IMR-90 (cell line): ENCODE results near the gene PMF1. TPM values are rescaled to one million over a fixed set of nuclear protein-coding genes. Genes with fewer than 3 reads are reported as not detected.

Experiments
- ATAC-seq: fragments of 200-7000 bp; cut with Tn5 transposase; 2 replicates; pipeline ENCODE4 v1.9.1; 2020; ENCODE audit warnings: low read depth, mild to moderate bottlenecking, moderate library complexity
- BruUV-seq: library from RNA; stranded (reverse); fragments of 400-500 nt; replicated peaks from 2 replicates; lab custom pipeline; 2021; lab: Mats Ljungman, UMichigan
- CTCF ChIA-PET: fragments of 300-600 bp; formaldehyde crosslinking; extraction: SDS; loops from one replicate; lab custom pipeline; 2021; ENCODE audit warnings: antibody characterized with exemption; lab: Yijun Ruan, JAX
- POLR2A ChIA-PET: fragments of 300-600 bp; sonication (Branson Sonifier 250); formaldehyde crosslinking; loops from one replicate; lab custom pipeline; 2022; ENCODE audit warnings: antibody characterized with exemption; ENCODE audit not compliant: unreplicated experiment; lab: Charles Lee
- DNase-seq: peaks from one replicate; pipeline ENCODE4 v3.0.0; 2013
- H2AFZ ChIP-seq: replicated peaks from 2 replicates; pipeline ENCODE3; 2013; ENCODE audit warnings: low read length, mild to moderate bottlenecking; ENCODE audit not compliant: poor library complexity
- H2AK5ac ChIP-seq: 2 replicates; pipeline ENCODE4 v1.6.1; 2013; ENCODE audit warnings: low read depth, low read length, inconsistent platforms
- H2AK9ac ChIP-seq: replicated peaks from 2 replicates; pipeline ENCODE3; 2013; ENCODE audit warnings: mild to moderate bottlenecking, low read depth, low read length, moderate library complexity; ENCODE audit not compliant: poor library complexity
- H2BK120ac ChIP-seq: 2 replicates; pipeline ENCODE4 v1.6.1; 2013; ENCODE audit warnings: low read depth, low read length, inconsistent platforms
- H2BK15ac ChIP-seq: 3 replicates; pipeline ENCODE4 v1.6.1; 2013; ENCODE audit warnings: low read depth, low read length, inconsistent platforms
- H2BK20ac ChIP-seq: 2 replicates; pipeline ENCODE4 v1.6.1; 2013; ENCODE audit warnings: low read depth, mild to moderate bottlenecking, inconsistent platforms, low read length, moderate library complexity
- H2BK5ac ChIP-seq: 2 replicates; pipeline ENCODE4 v1.6.1; 2013; ENCODE audit warnings: mild to moderate bottlenecking, low read depth, low read length, inconsistent platforms; ENCODE audit not compliant: poor library complexity, severe bottlenecking
- H3K14ac ChIP-seq: replicated peaks from 2 replicates; pipeline ENCODE4 v1.6.1; 2013; ENCODE audit warnings: low read depth, low read length, inconsistent platforms
- H3K18ac ChIP-seq: 2 replicates; pipeline ENCODE4 v1.6.1; 2013; ENCODE audit warnings: low read depth, low read length, control low read depth
- H3K23ac ChIP-seq: 2 replicates; pipeline ENCODE4 v1.6.1; 2013; ENCODE audit warnings: low read depth, low read length, inconsistent platforms
- H3K27ac ChIP-seq: 2 replicates; pipeline ENCODE4 v1.5.1; 2013; ENCODE audit warnings: mild to moderate bottlenecking, control low read depth, low read length; ENCODE audit not compliant: insufficient read depth
- H3K27me3 ChIP-seq: 2 replicates; pipeline ENCODE4 v1.6.1; 2013; ENCODE audit warnings: low read length; ENCODE audit not compliant: control insufficient read depth, insufficient read depth
- H3K36me3 ChIP-seq: 2 replicates; pipeline ENCODE4 v1.6.1; 2013; ENCODE audit warnings: low read length, mixed read lengths; ENCODE audit not compliant: control insufficient read depth, insufficient read depth
- H3K4ac ChIP-seq: 2 replicates; pipeline ENCODE4 v1.6.1; 2013; ENCODE audit warnings: low read depth, low read length, inconsistent platforms
- H3K4me1 ChIP-seq: 2 replicates; pipeline ENCODE4 v1.6.1; 2013; ENCODE audit warnings: low read length, mixed read lengths; ENCODE audit not compliant: control insufficient read depth, insufficient read depth
- H3K4me2 ChIP-seq: 2 replicates; pipeline ENCODE4 v1.6.1; 2013; ENCODE audit warnings: low read depth, mild to moderate bottlenecking, control low read depth, low read length, moderate library complexity
- H3K4me3 ChIP-seq: 2 replicates; pipeline ENCODE4 v1.5.1; 2013; ENCODE audit warnings: low read depth, mild to moderate bottlenecking, control low read depth, low read length, moderate library complexity; ENCODE audit not compliant: insufficient read depth
- H3K56ac ChIP-seq: 2 replicates; pipeline ENCODE4 v1.6.1; 2013; ENCODE audit warnings: low read length, inconsistent platforms; ENCODE audit not compliant: insufficient read depth; ENCODE audit errors: extremely low read depth
- H3K79me1 ChIP-seq, 2 experiments: 2 replicates each; pipeline ENCODE4 v1.6.1; 2013; ENCODE audit warnings: low read length in 2 of 2, inconsistent platforms in 1 of 2, low read depth in 1 of 2
- H3K9ac ChIP-seq: 2 replicates; pipeline ENCODE4 v1.6.1; 2013; ENCODE audit warnings: low read depth, low read length, control low read depth
- H3K9me1 ChIP-seq: 2 replicates; pipeline ENCODE4 v1.6.1; 2013; ENCODE audit warnings: low read length, inconsistent platforms; ENCODE audit not compliant: insufficient read depth
- H3K9me3 ChIP-seq: 2 replicates; pipeline ENCODE4 v1.6.1; 2013; ENCODE audit warnings: low read length; ENCODE audit not compliant: control insufficient read depth, insufficient read depth
- H4K20me1 ChIP-seq: 2 replicates; pipeline ENCODE4 v1.6.1; 2013; ENCODE audit warnings: low read length, inconsistent platforms; ENCODE audit not compliant: insufficient read depth
- H4K5ac ChIP-seq: 2 replicates; pipeline ENCODE4 v1.6.1; 2013; ENCODE audit warnings: mild to moderate bottlenecking, low read depth, low read length, control low read depth
- H4K8ac ChIP-seq, 2 experiments: 2 replicates each; pipeline ENCODE4 v1.6.1; 2013; ENCODE audit warnings: low read depth in 2 of 2, low read length in 2 of 2, control low read depth in 1 of 2, inconsistent platforms in 1 of 2
- H4K91ac ChIP-seq: 2 replicates; pipeline ENCODE4 v1.6.1; 2013; ENCODE audit warnings: low read depth, low read length, inconsistent platforms; ENCODE audit not compliant: insufficient read depth
- BHLHE40 ChIP-seq: fragments of 150-350 bp; IDR thresholded peaks from 2 replicates; pipeline ENCODE4 v1.6.1; 2016; ENCODE audit warnings: mild to moderate bottlenecking, low read depth, low read length
- CEBPB ChIP-seq: IDR thresholded peaks from 2 replicates; pipeline ENCODE4 v1.6.1; 2012; ENCODE audit warnings: low read depth, low read length, improper control_type of control experiment
- CHD1 ChIP-seq: IDR thresholded peaks from 2 replicates; pipeline ENCODE4 v1.6.1; 2012; ENCODE audit warnings: low read depth, low read length, improper control_type of control experiment
- FOS ChIP-seq: fragments of 150-350 bp; IDR thresholded peaks from 2 replicates; pipeline ENCODE4 v1.6.1; 2016; ENCODE audit warnings: low read depth, low read length
- MAFK ChIP-seq: IDR thresholded peaks from 2 replicates; pipeline ENCODE4 v1.6.1; 2012; ENCODE audit warnings: low read depth, low read length, improper control_type of control experiment
- MXI1 ChIP-seq: IDR thresholded peaks from 2 replicates; pipeline ENCODE4 v1.6.1; 2012; ENCODE audit warnings: low read depth, mild to moderate bottlenecking, low read length, moderate library complexity, borderline replicate concordance
- NFE2L2 ChIP-seq: fragments of 150-350 bp; IDR thresholded peaks from 2 replicates; pipeline ENCODE4 v1.6.1; 2016; ENCODE audit warnings: low read depth, mild to moderate bottlenecking, low read length
- POLR2A ChIP-seq: IDR thresholded peaks from 2 replicates; pipeline ENCODE4 v1.6.1; 2012; ENCODE audit warnings: mild to moderate bottlenecking, low read depth, low read length
- RAD21 ChIP-seq: IDR thresholded peaks from 2 replicates; pipeline ENCODE4 v1.6.1; 2012; ENCODE audit warnings: low read length, improper control_type of control experiment
- RCOR1 ChIP-seq: IDR thresholded peaks from 2 replicates; pipeline ENCODE4 v1.6.1; 2012; ENCODE audit warnings: mild to moderate bottlenecking, low read length, improper control_type of control experiment; ENCODE audit not compliant: insufficient replicate concordance
- RFX5 ChIP-seq: IDR thresholded peaks from 2 replicates; pipeline ENCODE4 v1.8.0; 2012; ENCODE audit warnings: low read depth, mild to moderate bottlenecking, low read length, moderate library complexity
- WGBS, 2 experiments: methylation state at CpG; one replicate each; pipeline versions ENCODE4 v1.1.5 to v1.1.7; 2013; ENCODE audit warnings: missing lambda C conversion rate in 2 of 2; ENCODE audit not compliant: insufficient read length in 1 of 2; ENCODE audit errors: extremely low coverage in 2 of 2; 5-methylcytosine and 5-hydroxymethylcytosine counted together
- dilution Hi-C: fragments of 300-500 bp; cut with HindIII; formaldehyde crosslinking; loops from one replicate; pipeline ENCODE4 v1.14.3; 2018; ENCODE audit warnings: low sequenced_read_pairs; ENCODE audit not compliant: unreplicated experiment
- in situ Hi-C: fragments of 300-500 bp; cut with MboI; formaldehyde crosslinking; loops from 3 replicates; pipeline ENCODE4 v1.14.3; 2019; ENCODE audit warnings: low sequenced_read_pairs, inconsistent platforms, mixed read lengths
- intact Hi-C: fragments of 100-400 bp; cut with micrococcal nuclease; formaldehyde crosslinking; loops from 2 replicates; pipeline ENCODE4 v1.10.0; 2022
- polyA plus RNA-seq, 3 experiments: library from polyadenylated mRNA; depleted of rRNA; stranded (reverse); fragments of >200 nt; gene quantifications; 2 replicates each; pipeline ENCODE4 v1.2.3, GENCODE V29; 2012; ENCODE audit warnings: low replicate concordance in 1 of 3
- total RNA-seq: library from RNA; depleted of rRNA; stranded (reverse); fragments of >200 nt; gene quantifications from 2 replicates; pipeline ENCODE4 v1.2.3, GENCODE V29; 2012

PMF1 gene
- total and polyA plus RNA-seq, 2 of the 4 experiments (the other 2 are of a cell fraction): 54.8 to 73.4 TPM

DNA sequence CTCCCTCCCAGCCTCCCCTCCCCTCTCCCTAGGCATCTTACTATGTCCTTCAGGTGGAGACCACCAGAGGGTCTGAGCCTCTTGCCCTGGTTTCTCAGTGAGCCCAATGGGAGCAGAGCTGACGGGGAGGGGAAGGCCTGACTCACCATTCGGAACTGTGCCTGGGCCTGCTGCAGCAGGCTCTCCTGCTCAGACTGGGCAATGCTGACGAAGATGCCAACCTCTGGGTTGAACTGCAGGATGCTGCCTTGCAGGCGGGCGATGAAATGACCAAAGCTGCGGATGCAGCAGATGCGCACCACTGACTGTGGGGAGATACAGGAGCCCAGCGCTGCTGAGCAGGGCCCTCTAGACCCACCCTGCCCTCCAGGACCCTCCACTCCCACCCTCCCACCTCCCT is 46.1 kb downstream of the PMF1 start:
- Histone ChIP-seq H2AK5ac (no peak overlapping the region), H3K9me3 (no peaks in the 10 kb centered on the region), H3K36me3 (peaks cover 67% of the 10 kb centered on the region), H3K4ac (no peak overlapping the region), H2BK15ac (no peak overlapping the region), H3K56ac (no peak overlapping the region), H3K4me2 (no peak overlapping the region), H3K9me1 (peaks cover 9% of the 10 kb centered on the region; the same call in 1 of the 2 replicates), H2AFZ (no peak overlapping the region), H3K18ac (no peak overlapping the region), H3K27ac (no peak overlapping the region), H3K14ac (no peak overlapping the region), H4K8ac (no peak overlapping the region), H2AK9ac (no peak overlapping the region), H3K9ac (no peak overlapping the region), H2BK5ac (no peak overlapping the region), H4K91ac (no peak overlapping the region), H3K79me1 (peaks cover 14 to 31% of the 10 kb centered on the region in 2 experiments), H3K27me3 (no peaks in the 10 kb centered on the region), H3K23ac (no peak overlapping the region), H2BK20ac (no peak overlapping the region), H3K4me1 (peaks cover 9% of the 10 kb centered on the region), H2BK120ac (no peak overlapping the region), H4K5ac (no peak overlapping the region), H3K4me3 (no peak overlapping the region), H4K20me1 (peaks cover 21% of the 10 kb centered on the region)
- WGBS, 2 experiments: 100% methylated on average over 2 of the region's 8 CpGs; no CpG with 5 or more reads in 1 of the 2 experiments
- POLR2A ChIA-PET: no interaction called here
- CTCF ChIA-PET: no interaction called here
- TF ChIP-seq RAD21 (no peak), FOS (no peak), MAFK (no peak), CHD1 (no peak), CEBPB (no peak), BHLHE40 (no peak), RCOR1 (no peak), MXI1 (no peak), POLR2A (no peak), RFX5 (no peak), NFE2L2 (no peak)
- no peak for DNase-seq
- dilution Hi-C loops: no loop called here
- intact Hi-C loops: no loop called here
- BruUV-seq: no TSS peak
- ATAC-seq: no peak
- in situ Hi-C loops: no loop called here
